ENCODE measurements around the gene CST4. TPM values are rescaled to one million over a fixed set of nuclear protein-coding genes. Genes with fewer than 3 reads are reported as not detected.

Gene CST4
- total RNA-seq, 3 donors from 2014 or later (not counting 1 experiment from before 2014, with no cell fraction given) = not detected

DNA sequence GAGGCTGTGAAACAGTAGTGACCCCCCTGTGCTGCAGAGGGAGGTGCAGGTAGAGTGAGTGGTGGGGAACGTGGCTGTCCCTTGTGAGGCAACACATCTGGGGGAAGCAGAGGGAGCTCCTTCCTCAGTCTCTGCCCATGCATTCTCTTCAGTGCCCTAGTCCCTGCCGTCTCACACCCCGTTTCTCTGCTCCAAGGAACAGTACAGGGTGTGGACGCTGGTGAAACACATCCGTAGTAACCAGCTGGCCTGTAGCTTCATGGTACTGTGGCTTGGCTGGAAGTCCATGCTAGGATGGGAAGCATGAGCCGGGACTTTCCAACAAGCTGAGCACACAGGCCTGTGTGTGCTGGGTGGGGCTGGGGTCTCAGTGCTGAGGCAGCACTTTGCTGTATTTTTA is 25.7 kb downstream of the CST4 start:
- Mint-ChIP-seq H3K9me3 (no peaks in the 10 kb centered on the region), H3K4me1 (no peaks in the 10 kb centered on the region), H3K4me3 (no peak overlapping the region), H3K27ac (no peak overlapping the region), H3K27me3 (ENCODE audit: low read depth in 2 of 2) (no peaks in the 10 kb centered on the region), H3K36me3 (no peaks in the 10 kb centered on the region)
- intact Hi-C loops (cut with micrococcal nuclease) = no loop called here
- H3K36me3 ChIP-seq (ENCODE audit: control insufficient read depth, insufficient read depth, low read length) = no peaks in the 10 kb centered on the region
- H3K4me1 ChIP-seq (ENCODE audit: control insufficient read depth, insufficient read depth, low read length) = no peaks in the 10 kb centered on the region
- no peak for ATAC-seq
- H3K27ac ChIP-seq (ENCODE audit: low read length) = no peak overlapping the region
- no peak for TF ChIP-seq CTCF (IDR thresholded peaks at IDR 0.05)
- 89% methylated on average over 6 of the region's 6 CpGs for WGBS (ENCODE audit: insufficient coverage)
- H3K9me3 ChIP-seq (ENCODE audit: control insufficient read depth, insufficient read depth, low read length) = no peaks in the 10 kb centered on the region
- no peaks in the 10 kb centered on the region for H3K27me3 ChIP-seq (ENCODE audit: control insufficient read depth, insufficient read depth, low read length)
- H3K4me3 ChIP-seq (ENCODE audit: low read length) = no peak overlapping the region
- no peak for DNase-seq

DNA sequence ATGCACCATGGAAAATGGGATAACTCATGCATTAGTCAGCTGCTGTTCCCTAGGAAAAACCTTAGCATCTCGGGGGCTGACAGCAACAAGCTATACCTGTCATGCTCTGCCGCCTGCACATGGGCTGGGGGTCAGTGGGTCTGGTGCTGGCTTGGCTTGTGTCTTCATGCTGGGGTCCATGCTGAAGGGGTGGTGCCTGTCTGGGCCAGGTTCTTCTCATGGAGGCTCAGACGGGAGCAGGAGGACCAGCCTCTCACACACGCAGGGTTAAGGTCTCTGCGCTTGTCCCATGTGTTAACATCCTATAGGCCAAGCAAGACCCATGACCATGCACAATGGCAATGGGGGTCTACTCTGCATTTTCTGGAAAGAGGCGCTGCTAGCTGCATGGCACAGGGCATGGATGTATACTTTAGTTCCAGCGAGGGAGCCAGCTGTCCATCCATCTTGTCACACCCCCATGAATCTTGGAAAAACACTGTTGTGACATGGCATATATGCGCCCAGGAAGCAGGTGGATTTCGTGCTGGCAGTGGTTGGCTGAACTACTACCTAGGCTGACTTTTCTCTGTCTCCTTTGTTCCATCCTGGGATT is 26.5 kb downstream of the CST4 start:
- no peak for TF ChIP-seq CTCF (IDR thresholded peaks at IDR 0.05)
- Histone ChIP-seq H3K9me3 (ENCODE audit: control insufficient read depth, insufficient read depth, low read length) (no peaks in the 10 kb centered on the region), H3K27ac (ENCODE audit: low read length) (no peak overlapping the region), H3K4me1 (ENCODE audit: control insufficient read depth, insufficient read depth, low read length) (no peaks in the 10 kb centered on the region), H3K36me3 (ENCODE audit: control insufficient read depth, insufficient read depth, low read length) (no peaks in the 10 kb centered on the region), H3K27me3 (ENCODE audit: control insufficient read depth, insufficient read depth, low read length) (no peaks in the 10 kb centered on the region), H3K4me3 (ENCODE audit: low read length) (no peak overlapping the region)
- Mint-ChIP-seq H3K4me3 (no peak overlapping the region), H3K4me1 (no peaks in the 10 kb centered on the region), H3K9me3 (no peaks in the 10 kb centered on the region), H3K27ac (no peak overlapping the region), H3K36me3 (no peaks in the 10 kb centered on the region), H3K27me3 (ENCODE audit: low read depth in 2 of 2) (no peaks in the 10 kb centered on the region)
- 92% methylated on average over 9 of the region's 9 CpGs for WGBS (ENCODE audit: insufficient coverage)
- DNase-seq = no peak
- no peak for ATAC-seq
- intact Hi-C loops (cut with micrococcal nuclease) = no loop called here

DNA sequence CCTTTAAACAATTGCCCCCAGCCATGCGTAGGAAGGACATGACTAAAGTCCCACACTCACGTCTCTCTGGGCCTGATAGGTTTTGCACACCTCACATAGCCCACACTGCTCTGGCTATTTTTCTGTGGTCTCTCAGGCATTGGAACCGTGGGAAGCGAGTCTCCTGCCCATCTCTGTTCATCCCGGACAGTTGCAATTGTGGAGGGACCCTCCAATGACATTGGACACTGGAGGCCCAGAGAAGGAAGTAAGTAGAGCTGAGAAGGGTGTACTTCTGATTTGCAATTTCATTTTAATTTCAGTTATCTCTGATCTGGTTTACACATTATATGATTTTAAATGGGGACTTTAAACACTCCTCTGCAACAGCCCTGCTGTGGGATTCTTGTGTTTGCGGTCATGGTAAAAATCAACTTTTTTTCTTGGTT is 27.8 kb downstream of the CST4 start:
- Histone ChIP-seq H3K9me3 (ENCODE audit: control insufficient read depth, insufficient read depth, low read length) (no peaks in the 10 kb centered on the region), H3K27me3 (ENCODE audit: control insufficient read depth, insufficient read depth, low read length) (no peaks in the 10 kb centered on the region), H3K4me1 (ENCODE audit: control insufficient read depth, insufficient read depth, low read length) (peaks cover 3% of the 10 kb centered on the region), H3K36me3 (ENCODE audit: control insufficient read depth, insufficient read depth, low read length) (no peaks in the 10 kb centered on the region), H3K27ac (ENCODE audit: low read length) (no peak overlapping the region), H3K4me3 (ENCODE audit: low read length) (no peak overlapping the region)
- Mint-ChIP-seq H3K9me3 (no peaks in the 10 kb centered on the region), H3K27ac (no peak overlapping the region), H3K27me3 (ENCODE audit: low read depth in 2 of 2) (peaks cover 0 to 2% of the 10 kb centered on the region in 2 donors), H3K36me3 (no peaks in the 10 kb centered on the region), H3K4me3 (no peak overlapping the region), H3K4me1 (no peaks in the 10 kb centered on the region)
- WGBS (ENCODE audit: insufficient coverage) = 85% methylated on average over 6 of the region's 6 CpGs
- no peak for ATAC-seq
- TF ChIP-seq CTCF (IDR thresholded peaks at IDR 0.05) = no peak
- intact Hi-C loops (cut with micrococcal nuclease) = no loop called here
- DNase-seq = no peak

Measured in natural killer cell (primary cell).